Activated CD8-positive, alpha-beta T cell treated with anti-CD3 and anti-CD28 coated beads for 36 hours (primary cell): ENCODE measurements around the gene SCGB1C2. TPM values are rescaled to one million over a fixed set of nuclear protein-coding genes. Genes with fewer than 3 reads are reported as not detected.
"Not testable (repeated sequence)": the region's sequence is repeated elsewhere in the genome, so short reads cannot be mapped to it uniquely, and the experiment has no call there.

ENCODE experiments used
- ATAC-seq: fragments of 200-7000 bp; cut with Tn5 transposase; one replicate; pipeline ENCODE4 v1.10.0; 2021; ENCODE audit warnings: mild to moderate bottlenecking, moderate library complexity
- CTCF ChIA-PET: fragments of 350-600 bp; sonication (Branson Sonifier 250); formaldehyde crosslinking; loops from one replicate; lab custom pipeline; 2021; ENCODE audit warnings: antibody characterized with exemption; lab: Charles Lee
- POLR2A ChIA-PET: fragments of 350-600 bp; sonication (Branson Sonifier 250); formaldehyde crosslinking; loops from one replicate; lab custom pipeline; 2021; ENCODE audit warnings: antibody characterized with exemption; lab: Charles Lee
- DNase-seq: peaks from one replicate; pipeline ENCODE4 v3.0.0-alpha.2; 2020
- H3K27ac Mint-ChIP-seq: one replicate; pipeline ENCODE4 v1.8.0; 2021; ENCODE audit warnings: mild to moderate bottlenecking, mixed read lengths
- H3K27me3 Mint-ChIP-seq: one replicate; pipeline ENCODE4 v1.8.0; 2021; ENCODE audit warnings: mixed read lengths
- H3K36me3 Mint-ChIP-seq: one replicate; pipeline ENCODE4 v1.8.0; 2021; ENCODE audit warnings: low read depth, mixed read lengths
- H3K4me1 Mint-ChIP-seq: one replicate; pipeline ENCODE4 v1.8.0; 2021; ENCODE audit warnings: low read depth, mixed read lengths
- H3K4me3 Mint-ChIP-seq: one replicate; pipeline ENCODE4 v1.8.0; 2021; ENCODE audit warnings: mild to moderate bottlenecking, moderate library complexity, mixed read lengths
- H3K9me3 Mint-ChIP-seq: one replicate; pipeline ENCODE4 v1.8.0; 2021; ENCODE audit warnings: mixed read lengths
- intact Hi-C: fragments of 100-400 bp; cut with micrococcal nuclease; formaldehyde crosslinking; loops from one replicate; pipeline ENCODE4 v1.10.0; 2022
- total RNA-seq, 2 experiments: library from RNA; stranded (reverse); gene quantifications; one replicate each; pipeline ENCODE4 v1.2.3, GENCODE V29; 2021
- TF ChIP-seq, protein P1 (sequence below): fragments of 200-600 bp; IDR thresholded peaks from one replicate; pipeline ENCODE4 v1.8.0; 2022; ENCODE audit warnings: antibody characterized with exemption, mild to moderate bottlenecking

The SCGB1C2 gene
- total RNA-seq, 2 experiments from 2014 or later = not detected

- H3K27ac Mint-ChIP-seq, intact Hi-C loops, H3K27me3 Mint-ChIP-seq, H3K4me3 Mint-ChIP-seq, CTCF ChIA-PET, H3K9me3 Mint-ChIP-seq, H3K36me3 Mint-ChIP-seq, POLR2A ChIA-PET, H3K4me1 Mint-ChIP-seq: not testable (repeated sequence)
- peak; percentile 75 for ATAC-seq
- TF ChIP-seq, protein P1, sequence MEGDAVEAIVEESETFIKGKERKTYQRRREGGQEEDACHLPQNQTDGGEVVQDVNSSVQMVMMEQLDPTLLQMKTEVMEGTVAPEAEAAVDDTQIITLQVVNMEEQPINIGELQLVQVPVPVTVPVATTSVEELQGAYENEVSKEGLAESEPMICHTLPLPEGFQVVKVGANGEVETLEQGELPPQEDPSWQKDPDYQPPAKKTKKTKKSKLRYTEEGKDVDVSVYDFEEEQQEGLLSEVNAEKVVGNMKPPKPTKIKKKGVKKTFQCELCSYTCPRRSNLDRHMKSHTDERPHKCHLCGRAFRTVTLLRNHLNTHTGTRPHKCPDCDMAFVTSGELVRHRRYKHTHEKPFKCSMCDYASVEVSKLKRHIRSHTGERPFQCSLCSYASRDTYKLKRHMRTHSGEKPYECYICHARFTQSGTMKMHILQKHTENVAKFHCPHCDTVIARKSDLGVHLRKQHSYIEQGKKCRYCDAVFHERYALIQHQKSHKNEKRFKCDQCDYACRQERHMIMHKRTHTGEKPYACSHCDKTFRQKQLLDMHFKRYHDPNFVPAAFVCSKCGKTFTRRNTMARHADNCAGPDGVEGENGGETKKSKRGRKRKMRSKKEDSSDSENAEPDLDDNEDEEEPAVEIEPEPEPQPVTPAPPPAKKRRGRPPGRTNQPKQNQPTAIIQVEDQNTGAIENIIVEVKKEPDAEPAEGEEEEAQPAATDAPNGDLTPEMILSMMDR = peak; percentile 48
- peak; percentile 92 for DNase-seq
Measured at GRCh38 chr17:136531-136930, 838 bp upstream of the SCGB1C2 start.

GRCh38 chr17:139401-140205, 2.2 kb downstream of the SCGB1C2 start:
- CTCF ChIA-PET, H3K27ac Mint-ChIP-seq, H3K4me3 Mint-ChIP-seq, H3K9me3 Mint-ChIP-seq, H3K27me3 Mint-ChIP-seq, DNase-seq, POLR2A ChIA-PET, H3K4me1 Mint-ChIP-seq, H3K36me3 Mint-ChIP-seq, ATAC-seq: not testable (repeated sequence)
- intact Hi-C loops = loop anchor here (5.0 kb wide), 1 partner anchor 248 kb away; no protein-coding TSS in a partner anchor

- Mint-ChIP-seq H3K4me1 (peaks cover 2% of the 10 kb centered on the region), H3K27me3 (peaks cover 4% of the 10 kb centered on the region), H3K27ac (no peak overlapping the region), H3K4me3 (no peak overlapping the region), H3K9me3 (no peaks in the 10 kb centered on the region), H3K36me3 (no peaks in the 10 kb centered on the region)
- TF ChIP-seq, protein P1 = no peak
- intact Hi-C loops = loop anchor here (5.0 kb wide), 1 partner anchor 245 kb away; no protein-coding TSS in a partner anchor
- no peak for ATAC-seq
- POLR2A ChIA-PET = no interaction called here
- peak; percentile 54 for DNase-seq
- CTCF ChIA-PET = no interaction called here
Measured at GRCh38 chr17:142102-142661, 4.8 kb downstream of the SCGB1C2 start.

- Mint-ChIP-seq H3K4me3 (no peak overlapping the region), H3K27me3 (peaks cover 4% of the 10 kb centered on the region), H3K36me3 (no peaks in the 10 kb centered on the region), H3K4me1 (peaks cover 2% of the 10 kb centered on the region), H3K27ac (no peak overlapping the region), H3K9me3 (no peaks in the 10 kb centered on the region)
- ChIA-PET CTCF (interaction anchor here (2.5 kb wide), 1 partner anchor 243 kb away, joined by 12 read pairs; no protein-coding TSS in a partner anchor), POLR2A (no interaction called here)
- intact Hi-C loops = loop anchor here (5.0 kb wide), 1 partner anchor 244 kb away; no protein-coding TSS in a partner anchor
- no peak for ATAC-seq
- TF ChIP-seq, protein P1 = no peak
- DNase-seq = no peak
Measured at GRCh38 chr17:142876-143784, 5.8 kb downstream of the SCGB1C2 start.

DNA sequence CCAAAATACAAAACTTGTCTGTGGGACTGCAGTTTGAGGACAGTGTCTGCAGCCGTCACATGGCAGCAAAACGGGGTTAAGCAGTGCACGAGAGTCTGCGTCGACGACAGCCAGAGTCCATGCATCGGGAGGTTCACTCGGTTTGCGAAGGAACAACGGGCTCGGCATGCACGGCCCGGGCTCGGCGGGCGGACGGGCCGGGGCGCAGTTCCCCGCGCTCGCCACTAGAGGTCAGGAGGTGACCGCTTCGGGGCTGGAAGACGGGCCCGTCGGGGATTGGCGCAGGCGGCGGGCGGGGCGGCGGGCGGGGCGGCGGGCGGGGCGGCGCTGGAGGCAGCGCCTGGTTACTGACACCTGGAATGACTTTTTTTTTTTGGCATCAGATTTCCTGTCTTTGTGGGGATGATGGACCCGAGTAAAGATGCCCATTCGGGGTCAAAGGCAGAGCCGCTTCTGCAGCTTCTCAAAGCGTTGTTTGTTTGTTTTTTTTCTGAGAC, 6.5 kb downstream of the SCGB1C2 start:
- no peak overlapping the region for H3K27ac Mint-ChIP-seq
- DNase-seq = peak; percentile 80
- no peaks in the 10 kb centered on the region for H3K36me3 Mint-ChIP-seq
- POLR2A ChIA-PET = no interaction called here
- ATAC-seq = peak; percentile 95
- CTCF ChIA-PET = interaction anchor here (2.5 kb wide), 1 partner anchor 242 kb away, joined by 12 read pairs; no protein-coding TSS in a partner anchor
- H3K4me3 Mint-ChIP-seq = no peak overlapping the region
- peaks cover 4% of the 10 kb centered on the region for H3K27me3 Mint-ChIP-seq
- intact Hi-C loops = loop anchor here (5.0 kb wide), 1 partner anchor 243 kb away; no protein-coding TSS in a partner anchor
- peaks cover 2% of the 10 kb centered on the region for H3K4me1 Mint-ChIP-seq
- TF ChIP-seq, protein P1 = peak; percentile 88
- H3K9me3 Mint-ChIP-seq = no peaks in the 10 kb centered on the region
